ENCODE data around the gene LRFN5. TPM values are rescaled to one million over a fixed set of nuclear protein-coding genes. Genes with fewer than 3 reads are reported as not detected.

The LRFN5 gene
- total and polyA plus RNA-seq, 10 of the 15 experiments (the other 5 are each of a cell fraction or from before 2014, with no cell fraction given): 0.06 to 1.2 TPM; not detected in 8

- no peak for FAIRE-seq
Measured at GRCh38 chr14:41654196-41654595, 47.5 kb downstream of the LRFN5 start.

More at GRCh38 chr14:41654196-41654595, 47.5 kb downstream of the LRFN5 start:
- TF ChIP-seq SMC3 (IDR thresholded peaks at IDR 0.05; ENCODE audit: borderline replicate concordance, low read length): no peak
- no peak for TF ChIP-seq CBFB (IDR thresholded peaks at IDR 0.05; ENCODE audit: low read depth)
- no peak for TF ChIP-seq SIN3A (IDR thresholded peaks at IDR 0.05; ENCODE audit: low read depth, low read length)
- no peak for TF ChIP-seq STAT1 (conservative IDR thresholded peaks at IDR 0.05)
- no peak for TF ChIP-seq ZNF207 (IDR thresholded peaks at IDR 0.05; ENCODE audit: borderline replicate concordance)
- no peak for TF ChIP-seq POLR2AphosphoS2 (IDR thresholded peaks at IDR 0.05; ENCODE audit: low read depth, low read length)
- TF ChIP-seq RAD21 (IDR thresholded peaks at IDR 0.05; ENCODE audit: insufficient read depth, low read depth, low read length): no peak
- TF ChIP-seq, protein P1, sequence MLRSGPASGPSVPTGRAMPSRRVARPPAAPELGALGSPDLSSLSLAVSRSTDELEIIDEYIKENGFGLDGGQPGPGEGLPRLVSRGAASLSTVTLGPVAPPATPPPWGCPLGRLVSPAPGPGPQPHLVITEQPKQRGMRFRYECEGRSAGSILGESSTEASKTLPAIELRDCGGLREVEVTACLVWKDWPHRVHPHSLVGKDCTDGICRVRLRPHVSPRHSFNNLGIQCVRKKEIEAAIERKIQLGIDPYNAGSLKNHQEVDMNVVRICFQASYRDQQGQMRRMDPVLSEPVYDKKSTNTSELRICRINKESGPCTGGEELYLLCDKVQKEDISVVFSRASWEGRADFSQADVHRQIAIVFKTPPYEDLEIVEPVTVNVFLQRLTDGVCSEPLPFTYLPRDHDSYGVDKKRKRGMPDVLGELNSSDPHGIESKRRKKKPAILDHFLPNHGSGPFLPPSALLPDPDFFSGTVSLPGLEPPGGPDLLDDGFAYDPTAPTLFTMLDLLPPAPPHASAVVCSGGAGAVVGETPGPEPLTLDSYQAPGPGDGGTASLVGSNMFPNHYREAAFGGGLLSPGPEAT (IDR thresholded peaks at IDR 0.05; ENCODE audit: low read depth): no peak
- no peak for TF ChIP-seq HDAC2 (IDR thresholded peaks at IDR 0.05)
- TF ChIP-seq FOS (IDR thresholded peaks at IDR 0.05; ENCODE audit: borderline replicate concordance, extremely low read depth, insufficient read length): no peak
- TF ChIP-seq LARP7 (IDR thresholded peaks at IDR 0.05): no peak
- TF ChIP-seq, protein P2, sequence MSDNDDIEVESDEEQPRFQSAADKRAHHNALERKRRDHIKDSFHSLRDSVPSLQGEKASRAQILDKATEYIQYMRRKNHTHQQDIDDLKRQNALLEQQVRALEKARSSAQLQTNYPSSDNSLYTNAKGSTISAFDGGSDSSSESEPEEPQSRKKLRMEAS (IDR thresholded peaks at IDR 0.05; ENCODE audit: low read depth, low read length): no peak
- TF ChIP-seq IKZF1 (conservative IDR thresholded peaks at IDR 0.05): no peak
- Histone ChIP-seq H3K27me3 (replicated peaks in 1 of 2; ENCODE audit: control insufficient read depth in 2 of 2, insufficient read depth in 2 of 2, low read length in 1 of 2) (no peaks in the 10 kb centered on the region), H3K4me2 (ENCODE audit: control insufficient read depth, insufficient read depth) (no peak overlapping the region), H2AFZ (ENCODE audit: control insufficient read depth, low read depth, low read length) (no peak overlapping the region), H3K79me2 (ENCODE audit: control insufficient read depth, insufficient read depth, low read length) (no peaks in the 10 kb centered on the region), H3K36me3 (ENCODE audit: control insufficient read depth in 2 of 2, insufficient read depth in 2 of 2, low read length in 1 of 2) (no peaks in the 10 kb centered on the region), H3K4me3 (no peak overlapping the region), H3K4me1 (ENCODE audit: control insufficient read depth, insufficient read depth, low read length) (no peaks in the 10 kb centered on the region), H3K9me3 (replicated peaks; ENCODE audit: control insufficient read depth, insufficient read depth, low read length) (no peaks in the 10 kb centered on the region), H3K9ac (ENCODE audit: control insufficient read depth, insufficient read depth, low read length) (no peak overlapping the region), H3K27ac (ENCODE audit: control insufficient read depth, insufficient read depth) (no peak overlapping the region), H4K20me1 (ENCODE audit: control insufficient read depth, insufficient read depth) (no peaks in the 10 kb centered on the region)
- intact Hi-C loops (cut with micrococcal nuclease; ENCODE audit: unreplicated experiment): no loop called here
- no peak for ATAC-seq
- WGBS (ENCODE audit: insufficient coverage, insufficient replicate concordance, low lambda C conversion rate, missing lambda C conversion rate): 0% methylated on average over 1 of the region's 1 CpG
- BruUV-seq (replicated peaks): no TSS peak
- CTCF ChIA-PET: no interaction called here
- DNase-seq (ENCODE audit: low read depth, low spot score): no peak
- POLR2A ChIA-PET: no interaction called here
- SMC1A ChIA-PET (ENCODE audit: uncharacterized antibody, unreplicated experiment): no interaction called here
- in situ Hi-C loops (cut with MboI): no loop called here
- RAD21 ChIA-PET (ENCODE audit: unreplicated experiment): no interaction called here

Measured in GM12878 (cell line).